Left hindlimb (tissue), 1 donor: ENCODE data around the gene MRE11.
A peak's percentile ranks its signal among the peaks of the same experiment; 100 is the strongest.
"Not testable (repeated sequence)": the region's sequence is repeated elsewhere in the genome, so short reads cannot be mapped to it uniquely, and the experiment has no call there.

Experiments
- DNase-seq: peaks from one replicate; pipeline ENCODE4 v3.0.0-alpha.2; 2018

Gene MRE11

DNA sequence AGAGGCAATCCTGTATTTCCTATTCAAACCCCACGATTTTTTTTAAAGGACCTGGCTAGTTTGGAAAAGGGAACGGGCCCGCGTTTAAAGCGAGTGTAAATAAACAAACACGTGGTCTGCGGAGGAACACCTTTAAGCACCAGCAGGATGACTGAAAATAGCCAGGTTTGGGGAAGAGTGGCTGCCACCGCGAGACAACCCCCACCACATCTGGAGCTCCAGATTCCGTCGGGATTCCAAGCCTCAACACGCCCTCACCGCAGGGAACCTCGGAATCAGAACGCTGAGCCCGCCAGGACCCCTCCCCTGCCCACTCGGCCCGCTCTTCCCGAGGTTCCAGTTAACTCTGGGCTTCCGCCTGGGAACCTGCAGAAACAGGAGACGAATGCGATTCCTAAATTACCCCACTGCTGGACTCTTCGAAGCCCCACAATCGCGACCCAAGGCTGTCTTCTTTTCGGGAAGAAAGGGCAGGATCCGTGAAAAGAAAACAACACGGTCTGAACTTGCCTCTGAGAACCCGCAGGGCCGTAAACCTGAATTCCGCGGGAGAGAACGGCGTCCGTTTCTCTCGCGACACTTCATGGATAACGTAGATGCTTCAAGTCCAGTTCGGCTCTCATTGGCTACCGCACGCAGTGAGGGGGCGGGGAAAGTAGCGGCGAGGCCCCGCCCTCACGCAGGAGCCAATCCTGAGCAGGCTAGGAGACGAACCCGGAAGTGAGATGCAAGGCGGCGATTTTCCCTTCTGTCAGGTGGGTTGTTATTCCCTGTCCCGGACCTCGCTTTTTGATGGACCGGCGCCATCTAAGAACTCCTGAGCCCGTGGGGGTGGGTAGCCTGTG, at the start of gene MRE11, which contains the start of gene ANKRD49:
Gene MRE11 (minus strand): TSS at position 564 of the 845 bp plus-strand sequence. CDS start 1,043 bp downstream, outside the sequence.
Gene ANKRD49 (plus strand): TSS at position 704 of the 845 bp plus-strand sequence. CDS start 2,710 bp downstream, outside the sequence.
- DNase-seq, result peak; percentile 98

- no peak for DNase-seq
Observed at GRCh38 chr11:94539420-94539819, 45.8 kb upstream of the MRE11 start.

- no peak for DNase-seq
Observed at GRCh38 chr11:94537031-94537600, 43.5 kb upstream of the MRE11 start.

DNA sequence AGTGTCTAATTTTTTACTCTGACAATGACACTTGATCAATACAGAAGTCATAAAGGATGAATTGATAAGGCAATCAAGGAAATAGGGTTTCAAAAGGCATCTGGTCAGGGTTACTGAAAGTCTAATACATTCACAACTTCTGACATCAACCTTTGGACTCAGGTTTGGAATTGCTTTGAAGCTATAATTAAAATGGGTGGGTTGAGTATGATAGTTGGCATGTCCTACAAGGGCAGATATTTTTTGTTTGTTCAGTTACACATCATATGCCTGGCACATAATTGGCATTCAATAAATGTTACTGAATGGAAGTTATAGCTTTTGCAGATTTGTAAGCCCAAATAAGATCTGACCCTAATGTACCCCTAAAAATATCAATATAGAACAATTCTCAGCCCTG, 42.7 kb upstream of the MRE11 start:
- no peak for DNase-seq

DNA sequence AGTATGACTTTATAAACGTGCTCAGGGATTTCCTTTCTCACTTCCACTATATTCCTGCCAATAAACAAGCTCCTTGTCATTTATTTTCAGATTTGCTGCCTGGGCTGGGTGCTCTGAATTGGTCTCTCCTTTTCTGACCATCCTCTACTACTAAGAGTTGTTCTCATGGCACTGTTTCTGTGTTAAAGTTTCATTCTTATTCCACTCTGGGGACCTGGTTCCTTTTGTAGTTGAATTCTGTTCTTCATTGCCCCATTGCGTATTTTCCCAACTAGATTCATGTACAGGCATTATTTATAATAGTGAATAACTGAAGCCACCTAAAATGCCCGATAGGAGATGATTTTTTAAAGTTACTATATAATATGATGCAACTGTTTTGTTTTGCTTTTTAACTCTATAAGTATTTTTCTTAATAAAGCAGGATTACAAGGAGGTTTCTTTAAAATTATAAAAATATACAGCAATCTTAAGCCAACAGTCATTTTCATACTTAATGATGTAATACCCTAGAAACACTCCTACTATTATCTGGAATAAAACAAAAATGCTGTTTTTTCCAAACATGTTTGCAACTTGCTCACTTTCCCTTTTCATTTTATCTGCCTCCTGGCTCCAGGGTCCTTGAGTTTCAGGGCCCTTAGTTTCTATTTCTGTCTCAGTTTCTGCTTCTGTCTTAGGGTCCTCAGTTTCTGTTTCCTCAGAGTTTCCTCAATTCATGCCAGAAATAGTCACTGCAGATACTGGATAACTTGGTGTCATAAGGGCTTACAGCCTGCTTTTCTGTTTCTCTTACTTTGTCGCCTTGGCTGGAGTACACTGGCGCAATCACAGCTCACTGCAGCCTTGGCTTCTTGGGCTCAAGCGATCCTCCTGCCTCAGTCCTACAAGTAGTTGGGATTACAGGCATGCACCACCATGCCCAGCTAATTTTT, 40.3 kb upstream of the MRE11 start:
- no peak for DNase-seq

- DNase-seq, result no peak
Observed at GRCh38 chr11:94533206-94533605, 39.6 kb upstream of the MRE11 start.

- DNase-seq, result no peak
Observed at GRCh38 chr11:94532211-94532610, 38.6 kb upstream of the MRE11 start.

DNA sequence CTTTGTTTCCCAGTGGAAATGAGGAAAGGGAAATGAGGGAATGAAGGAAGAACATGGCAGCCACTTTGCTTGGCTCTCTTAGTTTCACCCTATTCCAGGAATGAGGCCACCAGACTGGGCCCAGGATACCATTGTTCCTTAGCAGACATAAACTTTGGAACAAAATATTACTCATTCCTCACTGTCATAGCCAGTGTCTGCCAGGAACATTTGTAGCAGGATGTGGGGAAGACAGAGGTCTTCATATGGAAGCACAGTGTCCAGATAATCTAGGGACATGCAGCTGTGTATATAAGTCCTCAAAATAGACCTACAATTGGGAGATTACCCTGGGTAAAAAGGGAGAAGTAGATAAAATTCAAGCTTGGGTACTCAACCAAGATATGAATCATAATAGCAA, 34.9 kb upstream of the MRE11 start:
- no peak for DNase-seq

DNA sequence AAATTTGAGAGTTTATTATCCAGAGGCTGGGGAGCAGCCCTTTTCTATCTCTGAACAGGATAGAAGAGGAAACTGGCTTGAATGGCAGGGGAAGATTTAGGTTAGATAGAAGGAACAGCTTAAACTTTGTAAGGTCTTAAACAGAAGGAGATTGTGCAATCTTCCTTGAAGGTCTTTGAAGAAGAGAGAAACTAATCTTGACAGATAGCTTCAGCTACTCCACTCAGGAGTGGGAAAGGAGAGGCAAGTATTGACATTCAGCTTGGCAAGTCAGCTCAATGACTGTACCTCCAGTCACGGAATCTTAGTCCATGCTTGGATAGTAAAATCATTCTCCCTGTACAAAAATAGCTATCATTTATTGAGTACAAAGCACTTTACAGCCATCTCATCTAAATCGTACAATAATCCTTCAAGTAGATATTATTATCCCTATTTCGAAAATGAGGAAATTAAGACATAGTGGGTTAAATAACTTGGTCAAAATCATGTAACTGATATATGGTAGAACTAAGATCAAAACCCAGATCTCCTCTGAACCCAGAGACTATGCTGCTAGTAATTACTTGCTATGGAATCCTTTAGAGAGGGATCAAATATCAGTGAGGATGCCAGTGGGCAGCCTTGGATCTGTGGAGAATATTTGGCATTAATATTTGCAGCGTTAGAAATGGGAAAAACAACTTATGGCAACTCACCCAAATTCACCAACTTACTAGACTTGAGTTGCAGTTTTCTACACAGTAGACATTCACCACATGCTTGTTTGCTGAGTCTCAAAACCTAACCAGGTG, 33.2 kb upstream of the MRE11 start:
- no peak for DNase-seq

DNA sequence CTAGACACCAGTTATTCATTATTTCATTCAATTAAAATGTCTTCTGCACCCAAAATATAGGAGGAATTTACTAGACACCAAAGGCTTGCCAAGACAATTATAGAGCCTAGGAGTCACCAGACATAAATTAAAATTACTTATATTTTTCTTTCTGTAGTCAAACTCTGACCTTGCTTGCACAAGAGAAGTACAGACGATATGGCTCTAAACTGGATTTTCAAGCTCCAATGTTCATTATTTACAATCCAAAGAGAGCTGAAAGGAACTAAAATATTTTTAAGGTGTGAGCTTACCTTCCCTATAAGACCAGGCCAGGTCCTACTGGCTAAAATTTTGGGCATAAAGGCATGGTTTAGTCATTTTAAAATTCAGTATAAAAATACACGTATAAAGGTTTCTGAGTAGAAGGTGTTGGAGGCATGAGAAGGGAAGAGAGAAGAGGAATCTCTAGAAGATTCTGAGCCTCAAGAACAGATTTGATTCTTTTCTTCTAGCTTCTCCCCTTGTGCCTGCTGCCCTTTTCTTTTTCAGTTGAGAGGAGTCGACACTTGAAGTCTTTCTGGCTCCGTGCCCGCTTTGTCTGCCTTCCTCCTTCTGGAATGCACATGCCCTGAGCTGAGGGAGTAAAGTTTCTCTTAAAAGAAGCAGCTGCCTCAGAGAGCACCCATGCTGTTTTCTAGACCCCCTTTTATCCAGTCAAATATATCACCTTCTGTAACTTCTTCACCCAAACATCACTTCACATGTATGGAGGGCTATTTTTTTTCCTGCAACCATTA, 32.1 kb upstream of the MRE11 start:
- DNase-seq, result peak; percentile 45

DNA sequence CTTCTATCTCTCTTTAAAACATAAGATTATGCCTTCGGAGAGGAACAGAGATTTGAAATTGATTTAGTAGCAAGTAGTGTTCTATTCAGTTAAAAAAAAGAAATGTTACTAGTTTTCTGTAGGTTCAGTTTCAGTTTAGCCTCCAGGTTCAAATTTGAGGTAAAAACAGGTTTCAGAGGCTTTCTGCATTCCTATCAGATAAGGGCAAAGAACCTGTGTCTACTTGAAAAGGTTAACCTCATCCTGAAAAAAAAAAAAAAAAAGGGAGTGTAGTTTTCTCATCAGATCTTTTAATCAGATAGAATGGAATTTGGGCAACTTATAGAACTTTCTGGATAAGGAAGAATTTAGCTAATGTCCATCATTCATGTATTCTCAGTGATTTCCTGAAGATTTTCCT, 30.7 kb upstream of the MRE11 start:
- DNase-seq, result no peak

DNA sequence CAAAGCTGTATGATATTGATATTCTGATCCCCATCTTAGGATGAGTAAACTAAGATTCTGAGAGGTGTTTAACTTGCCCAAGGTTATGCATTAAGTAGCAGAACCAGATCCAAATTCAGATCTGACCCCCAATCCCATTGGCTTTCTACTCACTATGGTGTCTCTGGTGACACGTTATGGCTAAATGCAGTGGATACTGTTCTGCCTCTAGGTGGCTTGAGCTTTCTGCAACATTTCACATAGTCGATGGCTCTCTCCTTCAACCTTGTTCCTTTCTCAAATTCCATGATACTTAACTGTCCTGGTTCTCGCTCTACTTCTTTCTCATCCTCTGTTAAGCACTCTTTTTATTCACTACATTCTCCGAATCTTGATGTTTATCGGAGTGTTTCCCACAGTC, 28.0 kb upstream of the MRE11 start:
- DNase-seq, result no peak

GRCh38 chr11:94519478-94520084, 25.9 kb upstream of the MRE11 start:
- no peak for DNase-seq

DNA sequence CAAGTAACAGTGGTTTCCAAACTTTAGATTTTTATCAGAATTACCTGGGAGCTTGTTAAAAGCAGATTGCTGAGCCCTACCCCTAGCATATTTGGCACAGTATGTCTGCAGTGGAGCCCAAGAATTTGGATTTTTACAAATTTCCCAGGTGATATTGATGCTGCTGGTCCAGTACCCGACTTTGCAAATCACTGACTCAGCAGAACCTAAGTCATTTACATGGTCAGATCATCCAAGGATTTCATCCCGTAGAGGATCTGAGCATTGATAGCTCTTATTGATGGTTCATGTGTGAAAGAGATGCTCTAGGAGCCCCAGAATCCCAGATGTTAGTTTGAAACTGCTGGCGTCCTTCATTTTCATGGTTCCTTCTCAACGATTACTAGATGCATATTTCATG, 24.7 kb upstream of the MRE11 start:
- DNase-seq, result no peak

- DNase-seq, result no peak
Observed at GRCh38 chr11:94516725-94517124, 23.1 kb upstream of the MRE11 start.

DNA sequence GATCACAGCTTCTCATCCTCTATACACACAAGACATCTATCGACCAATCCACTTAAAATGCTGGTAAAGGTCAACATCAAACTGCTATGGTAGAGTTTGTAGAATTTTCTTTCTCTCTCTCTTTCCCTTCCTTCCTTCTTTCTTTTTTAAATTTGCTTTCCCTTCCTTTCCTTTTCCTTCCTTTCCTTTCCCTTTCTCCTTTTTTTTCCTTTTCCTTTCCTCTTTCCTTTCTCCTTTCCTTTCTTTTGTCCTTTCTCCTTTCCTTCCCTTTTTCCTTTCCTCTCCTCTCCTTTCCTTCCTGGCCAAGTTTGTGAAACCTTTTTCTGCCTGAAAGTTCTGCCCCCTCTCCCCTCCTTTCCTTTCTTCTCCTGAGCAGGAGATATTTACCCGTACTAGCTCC, 21.8 kb upstream of the MRE11 start:
- no peak for DNase-seq

GRCh38 chr11:94513091-94513490, 19.4 kb upstream of the MRE11 start:
- DNase-seq, result no peak

- peak; percentile 67 for DNase-seq
Observed at GRCh38 chr11:94511932-94512781, 18.5 kb upstream of the MRE11 start, which contains the start of gene C11orf97. TSS of gene C11orf97 (plus strand) at chr11:94512461. CDS start at chr11:94512529, 68 bp downstream.

- no peak for DNase-seq
Observed at GRCh38 chr11:94507485-94507884, 13.8 kb upstream of the MRE11 start.

DNA sequence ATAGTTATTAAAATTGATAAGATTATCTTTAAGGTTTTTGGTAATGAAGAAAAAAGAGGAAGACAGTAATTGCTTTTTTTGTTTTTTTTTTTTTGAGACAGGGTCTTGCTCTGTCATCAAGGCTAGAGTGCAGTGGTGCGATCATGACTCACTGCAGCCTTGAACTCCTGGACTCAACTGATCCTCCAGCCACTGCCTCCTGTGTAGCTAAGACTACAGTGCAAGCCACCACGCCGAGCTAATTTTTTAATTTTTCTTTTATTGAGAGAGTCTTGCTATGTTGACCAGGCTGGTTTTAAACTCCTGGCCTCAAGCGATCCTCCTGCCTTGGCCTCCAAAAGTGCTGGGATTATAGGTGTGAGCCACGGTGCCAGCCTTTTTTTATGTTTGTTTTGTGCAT, 12.9 kb upstream of the MRE11 start:
- not testable (repeated sequence) for DNase-seq
